Endothelial cell of umbilical vein (primary cell): ENCODE data around the gene EMC6. TPM values are rescaled to one million over a fixed set of nuclear protein-coding genes. Genes with fewer than 3 reads are reported as not detected.

Source experiments
- BruUV-seq: library from RNA; stranded (reverse); fragments of 400-500 nt; replicated peaks from 2 replicates; lab custom pipeline; 2021; lab: Mats Ljungman, UMichigan
- CTCF ChIA-PET: fragments of 300-600, 350-600 bp; sonication (Branson Sonifier 250); formaldehyde crosslinking; loops from one replicate; lab custom pipeline; 2021; ENCODE audit warnings: antibody characterized with exemption, inconsistent platforms; lab: Charles Lee
- POLR2A ChIA-PET: fragments of 300-600, 350-600 bp; sonication (Branson Sonifier 250); formaldehyde crosslinking; loops from one replicate; lab custom pipeline; 2021; ENCODE audit warnings: antibody characterized with exemption, inconsistent platforms; lab: Charles Lee
- DNase-seq: peaks from one replicate; pipeline ENCODE4 v3.0.0-alpha.2; 2011; ENCODE audit warnings: low read depth, low spot score
- FAIRE-seq: peaks from 2 replicates; lab custom pipeline; 2011; peaks lifted over from hg19 to GRCh38; lab: Jason Lieb, UNC
- H2AFZ ChIP-seq: 2 replicates; pipeline ENCODE4 v1.6.0; 2012; ENCODE audit warnings: low read depth, low read length, control low read depth, inconsistent platforms
- H3K27ac ChIP-seq: 2 replicates; pipeline ENCODE4 v1.5.1; 2011; ENCODE audit warnings: low read depth, mild to moderate bottlenecking, control low read depth, low read length, moderate library complexity; ENCODE audit not compliant: insufficient read depth
- H3K27me3 ChIP-seq, 2 experiments: 2 replicates each; pipeline versions ENCODE4 v1.6.0 to v1.6.1; 2011; ENCODE audit warnings: low read length in 2 of 2, mixed read lengths in 1 of 2; ENCODE audit not compliant: control insufficient read depth in 2 of 2, insufficient read depth in 2 of 2
- H3K36me3 ChIP-seq, 2 experiments: 2 replicates in 1 of 2; 3 replicates in 1 of 2; pipeline ENCODE4 v1.5.1; 2011; ENCODE audit warnings: low read length in 2 of 2, mild to moderate bottlenecking in 1 of 2, moderate library complexity in 1 of 2; ENCODE audit not compliant: control insufficient read depth in 2 of 2, insufficient read depth in 2 of 2; ENCODE audit errors: extremely low read depth in 1 of 2
- H3K4me1 ChIP-seq: 3 replicates; pipeline ENCODE4 v1.5.1; 2011; ENCODE audit warnings: mild to moderate bottlenecking, low read length; ENCODE audit not compliant: control insufficient read depth, insufficient read depth; ENCODE audit errors: extremely low read depth
- H3K4me2 ChIP-seq: 2 replicates; pipeline ENCODE4 v1.6.1; 2011; ENCODE audit warnings: low read length, control low read depth, mixed read lengths; ENCODE audit not compliant: insufficient read depth
- H3K4me3 ChIP-seq, 3 experiments: fragments of 200-600 bp in 1 of 3; sonication (generic), shearing (Covaris generic) in 1 of 3; replicated peaks in 1 of 3; 2 replicates each; pipeline ENCODE4 v1.5.1; 2011 to 2016; ENCODE audit warnings: control low read depth in 3 of 3, low read length in 3 of 3, mild to moderate bottlenecking in 2 of 3, inconsistent platforms in 1 of 3, low read depth in 1 of 3, moderate library complexity in 1 of 3; ENCODE audit not compliant: insufficient read depth in 1 of 3
- H3K79me2 ChIP-seq: 2 replicates; pipeline ENCODE4 v1.6.0; 2012; ENCODE audit warnings: low read length, inconsistent platforms; ENCODE audit not compliant: control insufficient read depth, insufficient read depth
- H3K9ac ChIP-seq: replicated peaks from 2 replicates; pipeline ENCODE3; 2011; ENCODE audit warnings: low read length, control low read depth; ENCODE audit not compliant: insufficient read depth; ENCODE audit errors: extremely low read depth
- H3K9me1 ChIP-seq: replicated peaks from 3 replicates; pipeline ENCODE4 v1.6.0; 2011; ENCODE audit warnings: mild to moderate bottlenecking, low read length; ENCODE audit not compliant: control insufficient read depth, insufficient read depth; ENCODE audit errors: extremely low read depth
- H3K9me3 ChIP-seq: replicated peaks from 2 replicates; pipeline ENCODE4 v1.5.1; 2012; ENCODE audit warnings: low read length, inconsistent platforms; ENCODE audit not compliant: control insufficient read depth, insufficient read depth
- H4K20me1 ChIP-seq: replicated peaks from 2 replicates; pipeline ENCODE3; 2011; ENCODE audit warnings: mild to moderate bottlenecking, low read length; ENCODE audit not compliant: control insufficient read depth, insufficient read depth; ENCODE audit errors: extremely low read depth
- CTCF ChIP-seq, 2 donors: IDR thresholded peaks; 1 replicate in 1 of 2; 2 replicates in 1 of 2; pipeline ENCODE4 v1.5.1; 2011; ENCODE audit warnings: low read length in 2 of 2, mild to moderate bottlenecking in 2 of 2, moderate library complexity in 2 of 2, control low read depth in 1 of 2, inconsistent platforms in 1 of 2, low read depth in 1 of 2; ENCODE audit not compliant: insufficient read depth in 1 of 2; ENCODE audit errors: extremely low read depth in 1 of 2
- EZH2 ChIP-seq: IDR thresholded peaks from 2 replicates; pipeline ENCODE4 v1.6.1; 2012; ENCODE audit warnings: borderline replicate concordance, low read depth, mild to moderate bottlenecking, moderate library complexity, low read length, inconsistent platforms; ENCODE audit not compliant: severe bottlenecking
- FOS ChIP-seq: IDR thresholded peaks from 2 replicates; pipeline ENCODE4 v1.6.1; 2011; ENCODE audit warnings: mild to moderate bottlenecking, low read length, moderate library complexity, borderline replicate concordance; ENCODE audit not compliant: insufficient read depth
- GATA2 ChIP-seq: IDR thresholded peaks from 2 replicates; pipeline ENCODE4 v1.7.0; 2011; ENCODE audit warnings: low read depth, mild to moderate bottlenecking, moderate library complexity, mixed read lengths, low read length; ENCODE audit not compliant: insufficient read length, insufficient read depth
- JUN ChIP-seq: IDR thresholded peaks from 2 replicates; pipeline ENCODE4 v1.6.1; 2011; ENCODE audit warnings: borderline replicate concordance, low read depth; ENCODE audit not compliant: insufficient read length, insufficient read depth
- MAX ChIP-seq: IDR thresholded peaks from 2 replicates; pipeline ENCODE4 v1.6.1; 2011; ENCODE audit not compliant: insufficient read depth, insufficient read length
- MYC ChIP-seq: IDR thresholded peaks from one replicate; pipeline ENCODE4 v1.6.1; 2011; ENCODE audit warnings: mild to moderate bottlenecking, low read depth, low read length
- POLR2A ChIP-seq: IDR thresholded peaks from 2 replicates; pipeline ENCODE4 v1.6.1; 2012; ENCODE audit warnings: low read depth, mild to moderate bottlenecking, control low read depth, low read length
- POLR2AphosphoS5 ChIP-seq: IDR thresholded peaks from 2 replicates; pipeline ENCODE4 v1.6.1; 2012; ENCODE audit warnings: low read depth, mild to moderate bottlenecking, control low read depth, low read length, moderate library complexity; ENCODE audit not compliant: insufficient read depth
- dilution Hi-C: fragments of 300-500 bp; cut with MboI; formaldehyde crosslinking; loops from one replicate; pipeline ENCODE4 v1.15.0; 2019; ENCODE audit warnings: low sequenced_read_pairs; ENCODE audit not compliant: extremely low pct_ligation_motif_present
- intact Hi-C: fragments of 100-400 bp; cut with micrococcal nuclease; formaldehyde crosslinking; loops from one replicate; pipeline ENCODE4 v1.10.0; 2022
- polyA plus RNA-seq, 4 experiments: library from polyadenylated mRNA; depleted of rRNA in 3 of 4; stranded (reverse) in 3 of 4; unstranded in 1 of 4; fragments of >200 nt; gene quantifications; 2 replicates each; pipeline versions ENCODE4 v1.2.1 to v1.2.3, GENCODE V29; 2011 to 2012; ENCODE audit warnings: missing spikeins in 1 of 4
- total RNA-seq: library from RNA; stranded (reverse); gene quantifications from 2 replicates; pipeline ENCODE4 v1.2.3, GENCODE V29; 2021

Gene EMC6
- total and polyA plus RNA-seq, 2 donors (not counting 3 experiments of a cell fraction or from before 2014, with no cell fraction given) = 54.0 to 105 TPM

GRCh38 chr17:3626831-3627768 lies 41.5 kb upstream of the EMC6 start:
- H3K9ac ChIP-seq = no peak overlapping the region
- no peak overlapping the region for H2AFZ ChIP-seq
- ChIA-PET POLR2A (no interaction called here), CTCF (interaction anchor here (0.6 to 1.6 kb wide), 4 partner anchors 9 to 834 kb away, joined by 3 read pairs; partner anchors contain the start of genes CTNS, SHPK and TRPV1)
- dilution Hi-C loops = no loop called here
- intact Hi-C loops = no loop called here
- FAIRE-seq (no peak), DNase-seq (no peak)
- H3K4me2 ChIP-seq = no peak overlapping the region
- BruUV-seq = no TSS peak
- no peaks in the 10 kb centered on the region for H3K9me1 ChIP-seq
- H3K27ac ChIP-seq = no peak overlapping the region
- H3K36me3 ChIP-seq = peaks cover 0 to 23% of the 10 kb centered on the region in 2 experiments
- H3K4me1 ChIP-seq = peaks cover 4% of the 10 kb centered on the region
- no peaks in the 10 kb centered on the region for H3K79me2 ChIP-seq
- H4K20me1 ChIP-seq = no peaks in the 10 kb centered on the region
- H3K4me3 ChIP-seq = no peak overlapping the region
- H3K27me3 ChIP-seq = no peaks in the 10 kb centered on the region
- H3K9me3 ChIP-seq = no peaks in the 10 kb centered on the region
- TF ChIP-seq POLR2AphosphoS5 (no peak), MYC (no peak), MAX (no peak), POLR2A (no peak), GATA2 (no peak), CTCF (IDR thresholded peaks at IDR 0.05; ENCODE audit: extremely low read depth in 1 of 2, insufficient read depth in 1 of 2, low read depth in 1 of 2, low read length in 2 of 2) (no peak), EZH2 (no peak), JUN (no peak), FOS (no peak)
